ENCODE measurements around the gene SLC19A1.

SLC19A1 gene

DNA sequence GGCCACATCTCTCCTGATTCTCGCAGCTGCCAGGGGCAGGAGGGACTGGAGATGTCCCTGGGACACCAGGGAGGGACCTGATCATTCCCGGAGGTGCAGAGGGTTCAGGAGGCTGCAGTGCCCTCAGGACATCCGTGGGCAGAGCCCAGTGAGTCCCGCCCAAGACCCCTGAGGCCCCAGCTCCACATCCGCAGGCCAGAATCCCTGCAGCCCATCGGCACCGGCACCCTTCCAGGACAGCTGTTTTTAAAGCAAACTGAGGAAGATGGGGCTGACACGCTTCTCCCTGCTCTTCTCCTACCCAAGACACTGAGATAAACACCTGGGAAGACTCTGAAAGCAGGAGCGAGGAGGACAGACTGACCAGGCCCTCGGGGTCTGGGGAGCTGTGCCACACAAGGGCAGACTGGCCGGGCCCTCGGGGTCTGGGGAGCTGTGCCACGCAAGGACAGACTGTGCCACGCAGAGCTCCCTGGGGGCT is 25.5 kb downstream of the SLC19A1 start:
- FAIRE-seq = no peak
- TF ChIP-seq, protein P1, sequence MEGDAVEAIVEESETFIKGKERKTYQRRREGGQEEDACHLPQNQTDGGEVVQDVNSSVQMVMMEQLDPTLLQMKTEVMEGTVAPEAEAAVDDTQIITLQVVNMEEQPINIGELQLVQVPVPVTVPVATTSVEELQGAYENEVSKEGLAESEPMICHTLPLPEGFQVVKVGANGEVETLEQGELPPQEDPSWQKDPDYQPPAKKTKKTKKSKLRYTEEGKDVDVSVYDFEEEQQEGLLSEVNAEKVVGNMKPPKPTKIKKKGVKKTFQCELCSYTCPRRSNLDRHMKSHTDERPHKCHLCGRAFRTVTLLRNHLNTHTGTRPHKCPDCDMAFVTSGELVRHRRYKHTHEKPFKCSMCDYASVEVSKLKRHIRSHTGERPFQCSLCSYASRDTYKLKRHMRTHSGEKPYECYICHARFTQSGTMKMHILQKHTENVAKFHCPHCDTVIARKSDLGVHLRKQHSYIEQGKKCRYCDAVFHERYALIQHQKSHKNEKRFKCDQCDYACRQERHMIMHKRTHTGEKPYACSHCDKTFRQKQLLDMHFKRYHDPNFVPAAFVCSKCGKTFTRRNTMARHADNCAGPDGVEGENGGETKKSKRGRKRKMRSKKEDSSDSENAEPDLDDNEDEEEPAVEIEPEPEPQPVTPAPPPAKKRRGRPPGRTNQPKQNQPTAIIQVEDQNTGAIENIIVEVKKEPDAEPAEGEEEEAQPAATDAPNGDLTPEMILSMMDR (IDR thresholded peaks at IDR 0.05; ENCODE audit: insufficient read depth, missing control alignments) = no peak
- DNase-seq (ENCODE audit: insufficient read length, low spot score) = no peak

DNA sequence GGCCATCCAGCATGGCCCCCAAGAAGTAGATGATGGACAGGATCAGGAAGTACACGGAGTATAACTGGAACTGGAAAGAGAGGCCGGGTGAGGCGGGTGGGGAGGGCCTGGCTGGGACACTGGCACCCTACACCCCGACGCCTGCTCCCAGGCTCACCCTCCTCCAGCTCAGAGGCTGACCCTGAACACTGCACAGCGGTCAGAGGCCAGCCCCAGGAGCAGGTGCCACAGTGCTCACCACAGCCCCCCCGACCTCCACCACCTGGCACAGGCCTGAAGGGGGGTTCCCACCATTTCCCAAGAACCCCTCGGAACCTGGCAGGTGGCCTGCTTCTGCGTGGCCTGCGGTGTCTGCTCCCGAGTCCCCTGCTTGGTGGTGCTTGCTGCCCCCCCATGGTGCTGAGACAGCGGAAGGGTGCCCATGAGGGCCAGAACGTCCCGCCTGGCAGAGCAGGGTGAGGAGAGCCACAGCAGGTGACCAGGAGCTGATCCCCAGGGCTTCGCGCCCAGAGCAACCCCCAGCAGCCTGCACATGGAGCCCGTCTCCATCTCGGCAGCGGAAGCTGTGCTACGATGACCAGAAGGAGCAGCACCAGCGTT is 26.1 kb downstream of the SLC19A1 start:
- DNase-seq (ENCODE audit: insufficient read length, low spot score) = no peak
- FAIRE-seq = no peak
- TF ChIP-seq, protein P1 (IDR thresholded peaks at IDR 0.05; ENCODE audit: insufficient read depth, missing control alignments) = no peak

DNA sequence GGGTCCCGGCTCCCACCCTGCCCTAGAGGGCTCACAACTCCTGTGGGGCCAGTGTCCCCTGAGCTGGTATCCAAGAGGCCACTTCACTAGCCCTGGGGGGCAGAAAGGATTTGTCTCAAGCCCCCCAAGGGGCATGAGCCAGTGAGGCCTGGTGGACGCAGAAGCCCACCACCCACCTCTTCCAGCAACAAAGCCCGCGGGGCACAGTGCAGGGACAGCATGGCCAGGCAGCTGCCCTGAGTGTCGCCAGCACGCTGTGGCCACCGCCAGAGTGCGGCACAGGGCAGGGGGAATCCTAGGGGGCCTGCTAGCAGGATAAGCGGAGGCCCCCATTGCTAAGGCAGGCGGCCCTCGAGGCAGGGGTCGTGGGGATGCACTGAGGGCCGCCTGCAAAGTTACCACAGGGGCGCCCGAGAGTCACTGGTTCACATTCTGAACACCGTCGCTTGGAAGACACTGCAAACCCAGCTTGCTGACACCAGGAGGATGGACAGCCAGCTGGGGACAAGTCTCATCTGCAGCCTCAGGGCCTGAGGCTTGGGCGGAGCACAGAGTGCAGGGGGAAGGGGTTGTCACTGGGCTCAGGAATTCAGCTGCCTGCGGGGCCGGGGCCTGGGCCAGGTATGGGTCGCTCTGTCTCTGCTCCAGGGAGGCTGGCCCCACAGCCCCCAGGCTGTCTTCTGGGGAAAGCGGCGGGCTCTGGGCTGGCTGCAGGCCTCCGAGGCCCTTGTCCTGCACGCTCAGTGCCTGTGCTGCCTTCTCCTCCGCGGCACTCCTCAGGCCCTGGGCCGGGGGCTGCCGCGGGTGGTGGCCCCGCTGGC is 26.8 kb downstream of the SLC19A1 start:
- TF ChIP-seq, protein P1 (IDR thresholded peaks at IDR 0.05; ENCODE audit: insufficient read depth, missing control alignments) = no peak
- FAIRE-seq (no peak), DNase-seq (ENCODE audit: insufficient read length, low spot score) (no peak)

DNA sequence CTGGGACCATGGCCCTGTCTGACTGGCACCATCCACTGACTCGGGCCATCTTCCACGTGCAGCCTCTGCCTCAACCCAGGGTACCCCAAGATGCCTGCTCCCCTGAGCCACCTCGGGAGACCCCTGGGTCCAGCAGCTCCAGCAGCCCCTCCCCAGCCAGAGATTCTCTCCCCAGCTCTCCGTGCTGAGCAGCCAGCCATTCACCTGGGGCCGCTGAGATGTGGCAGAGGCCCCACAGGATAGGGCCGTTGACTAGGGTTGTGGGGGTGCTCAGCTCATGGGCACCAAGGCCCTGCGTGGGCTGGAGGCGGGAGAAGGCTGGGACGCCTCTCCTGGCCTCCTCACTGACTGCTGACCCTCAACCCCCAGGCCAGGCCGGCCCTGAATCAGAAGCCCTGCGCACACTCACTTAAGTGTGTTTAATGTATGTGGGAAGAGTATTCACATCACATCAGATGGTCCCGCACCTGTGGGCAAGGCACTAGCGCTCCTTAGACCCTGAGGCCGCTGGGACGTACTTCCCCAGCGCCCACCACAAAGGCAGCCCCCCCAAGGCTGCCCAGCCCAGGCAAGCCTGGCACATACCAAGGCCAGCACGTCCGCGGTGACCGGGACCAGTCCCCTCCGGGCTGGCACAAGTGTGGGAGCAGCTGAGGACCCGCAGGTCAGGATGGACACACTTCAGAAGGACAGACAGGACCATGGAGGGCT is 27.8 kb downstream of the SLC19A1 start:
- FAIRE-seq (no peak), DNase-seq (ENCODE audit: insufficient read length, low spot score) (no peak)
- TF ChIP-seq, protein P1 (IDR thresholded peaks at IDR 0.05; ENCODE audit: insufficient read depth, missing control alignments) = no peak

DNA sequence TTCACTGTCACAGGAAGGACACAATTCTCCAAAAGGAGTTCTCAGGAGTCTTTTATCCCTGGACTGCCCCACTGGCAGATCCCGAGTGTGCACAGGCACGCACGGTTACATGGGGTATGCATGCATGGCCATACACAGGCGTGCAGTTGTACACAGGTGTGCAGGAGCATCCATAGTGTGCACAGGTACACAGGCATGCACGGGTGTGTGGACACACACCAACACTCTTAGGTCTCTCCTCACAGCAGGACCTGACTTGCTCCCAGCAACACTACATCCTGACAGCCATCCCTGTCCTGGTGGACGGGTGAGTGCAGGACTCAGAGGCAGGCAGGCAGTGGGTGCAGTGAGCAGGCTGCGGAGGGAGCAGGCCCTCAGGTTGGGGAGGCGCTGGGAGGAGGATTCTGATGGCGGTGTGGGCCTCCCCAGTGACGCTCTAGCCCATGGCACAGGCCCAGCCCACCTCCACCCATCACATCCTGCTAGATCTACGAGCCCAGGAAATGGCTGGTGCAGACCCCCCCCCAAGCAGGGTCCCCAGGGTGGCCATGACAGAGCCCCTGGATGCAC is 28.4 kb downstream of the SLC19A1 start:
- FAIRE-seq = no peak
- no peak for DNase-seq (ENCODE audit: insufficient read length, low spot score)
- TF ChIP-seq, protein P1 (IDR thresholded peaks at IDR 0.05; ENCODE audit: insufficient read depth, missing control alignments) = no peak

DNA sequence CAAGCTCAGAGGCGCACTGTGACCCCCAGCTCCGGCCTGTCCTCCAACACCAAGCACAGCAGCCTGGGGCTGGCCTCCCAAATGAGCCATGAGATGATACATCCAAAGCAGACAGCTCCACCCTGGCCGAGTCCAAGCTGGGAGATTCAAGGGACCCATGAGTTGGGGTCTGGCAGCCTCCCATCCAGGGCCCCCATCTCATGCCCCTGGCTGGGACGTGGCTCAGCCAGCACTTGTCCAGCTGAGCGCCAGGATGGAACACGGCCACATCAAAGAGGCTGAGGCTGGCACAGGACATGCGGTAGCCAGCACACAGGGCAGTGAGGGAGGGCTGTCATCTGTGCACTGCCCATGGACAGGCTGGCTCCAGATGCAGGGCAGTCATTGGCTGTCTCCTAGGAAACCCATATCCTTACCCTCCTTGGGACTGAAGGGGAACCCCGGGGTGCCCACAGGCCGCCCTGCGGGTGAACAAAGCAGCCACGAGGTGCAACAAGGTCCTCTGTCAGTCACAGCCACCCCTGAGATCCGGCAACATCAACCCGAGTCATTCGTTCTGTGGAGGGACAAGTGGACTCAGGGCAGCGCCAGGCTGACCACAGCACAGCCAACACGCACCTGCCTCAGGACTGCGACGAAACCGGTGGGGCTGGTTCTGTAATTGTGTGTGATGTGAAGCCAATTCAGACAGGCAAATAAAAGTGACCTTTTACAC is 29.1 kb downstream of the SLC19A1 start:
- TF ChIP-seq, protein P1 (IDR thresholded peaks at IDR 0.05; ENCODE audit: insufficient read depth, missing control alignments) = no peak
- FAIRE-seq = no peak
- DNase-seq (ENCODE audit: insufficient read length, low spot score) = no peak

Measured in D721Med (cell line).